Right lobe of liver (tissue), 6 donors: ENCODE measurements around the gene PKD2L1. TPM values are rescaled to one million over a fixed set of nuclear protein-coding genes. Genes with fewer than 3 reads are reported as not detected.

Experiments used
- ATAC-seq, 4 donors: fragments of 200-7000 bp; cut with Tn5 transposase; one replicate each; pipeline ENCODE4 v1.9.1; 2020; ENCODE audit warnings: mild to moderate bottlenecking in 4 of 4, moderate library complexity in 4 of 4
- DNase-seq, 3 donors: peaks; one replicate each; pipeline ENCODE4 v3.0.0-alpha.2; 2020
- H3K27ac ChIP-seq, 3 donors: fragments of 200-600 bp; one replicate each; pipeline ENCODE4 v1.8.0; 2022
- H3K27me3 ChIP-seq, 2 donors: fragments of 200-600 bp; one replicate each; pipeline ENCODE4 v1.8.0; 2022
- H3K36me3 ChIP-seq, 4 donors: fragments of 200-600 bp; sonication (generic) in 1 of 4; one replicate each; pipeline versions ENCODE4 v1.5.1 to v1.8.0; 2017 to 2022; ENCODE audit warnings: control low read depth in 1 of 4
- H3K4me1 ChIP-seq, 4 donors: fragments of 200-600 bp; sonication (generic) in 1 of 4; one replicate each; pipeline versions ENCODE4 v1.5.1 to v1.8.0; 2017 to 2022; ENCODE audit warnings: control low read depth in 1 of 4
- H3K4me3 ChIP-seq, 3 donors: fragments of 200-600 bp; one replicate each; pipeline ENCODE4 v1.8.0; 2022
- H3K9me3 ChIP-seq, 4 donors: fragments of 200-600 bp; sonication (generic) in 1 of 4; one replicate each; pipeline versions ENCODE4 v1.5.1 to v1.8.0; 2017 to 2022; ENCODE audit warnings: control low read depth in 1 of 4
- POLR2A ChIP-seq: fragments of 450-650 bp; IDR thresholded peaks from one replicate; pipeline ENCODE4 v1.6.1; 2017; ENCODE audit warnings: antibody characterized with exemption, mild to moderate bottlenecking
- WGBS: methylation state at CpG from one replicate; pipeline ENCODE4 v1.1.6; 2018; ENCODE audit warnings: low coverage, low lambda C conversion rate; ENCODE audit not compliant: insufficient coverage; ENCODE audit errors: missing lambda C conversion rate; 5-methylcytosine and 5-hydroxymethylcytosine counted together
- intact Hi-C, 2 donors: fragments of 100-400 bp; cut with DNase I; formaldehyde crosslinking; loops; one replicate each; pipeline versions ENCODE4 v1.11.2 to v1.14.1; 2022
- total RNA-seq, 6 experiments: library from RNA; depleted of rRNA in 2 of 6; stranded (reverse); fragments of >200 nt in 2 of 6; fragmentation: NEBNext Ultra II Directional in 3 of 6; extraction: Animal tissue kit (Norgen Biotek cat#: 25700) in 3 of 6; gene quantifications; one replicate each; pipeline versions ENCODE4 v1.1.0 to v1.2.4, GENCODE V29; 2016 to 2023
- TF ChIP-seq, protein P1 (sequence below), 4 donors: fragments of 200-600 bp in 3 of 4; fragments of 450-650 bp in 1 of 4; IDR thresholded peaks; one replicate each; pipeline versions ENCODE4 v1.5.1 to v1.8.0; 2016 to 2022; ENCODE audit warnings: antibody characterized with exemption in 4 of 4, mild to moderate bottlenecking in 2 of 4
- donor health status: DM: no; HTN: yes; CAD: no.
- donor health status: DM: no; HTN: no; CAD: no.
- donor health status: DM: no; HTN: no; CAD: no.
- donor health status: DM: no; HTN: yes; CAD: no.
- donor health status: DM: no; HTN: yes; CAD: no.

Gene PKD2L1
- total RNA-seq, 6 experiments from 2014 or later: 0.12 to 0.26 (median 0.22) TPM; not detected in 3

DNA sequence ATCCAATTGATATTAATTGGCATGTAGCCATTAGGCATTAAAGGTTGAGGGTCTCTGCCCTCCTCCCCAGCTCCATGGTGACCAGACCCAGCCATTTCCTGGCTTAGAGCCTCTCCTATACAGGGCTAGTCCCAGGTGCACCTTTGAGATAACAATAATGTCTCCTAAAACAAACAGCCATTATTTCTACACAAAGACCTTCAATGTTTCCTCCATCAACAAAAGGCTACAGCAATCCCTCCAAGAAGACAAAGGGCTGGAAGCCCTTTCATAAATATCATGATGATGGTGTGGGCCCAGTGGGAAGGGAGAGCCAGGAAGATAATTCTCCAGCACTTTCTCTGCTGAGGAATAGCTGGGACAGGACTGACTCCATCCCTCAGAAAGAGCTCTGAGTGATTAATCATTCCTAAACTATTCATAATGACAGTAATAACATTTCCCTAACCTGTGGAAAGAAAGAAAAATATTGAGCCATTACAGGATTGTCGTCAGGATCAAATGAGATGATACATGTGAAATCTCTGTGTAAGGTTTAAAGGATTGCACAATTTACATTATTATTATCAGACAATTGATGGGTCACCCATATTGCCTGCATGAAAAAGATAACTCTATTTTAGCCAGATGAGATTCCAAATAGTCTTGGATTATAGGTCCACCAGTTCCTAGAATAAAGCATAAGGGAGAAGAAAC lies 10.2 kb downstream of the PKD2L1 start:
- Histone ChIP-seq H3K4me3 (no peak overlapping the region), H3K36me3 (no peaks in the 10 kb centered on the region), H3K9me3 (no peaks in the 10 kb centered on the region), H3K27me3 (no peaks in the 10 kb centered on the region), H3K4me1 (no peaks in the 10 kb centered on the region), H3K27ac (no peak overlapping the region)
- 36% methylated on average over 1 of the region's 1 CpG for WGBS
- ATAC-seq (no peak), DNase-seq (no peak)
- intact Hi-C loops: loop anchor here in 1 of 2 donors (10.0 kb wide), 1 partner anchor 555 kb away; no protein-coding TSS in a partner anchor
- TF ChIP-seq POLR2A: no peak
- TF ChIP-seq, protein P1, sequence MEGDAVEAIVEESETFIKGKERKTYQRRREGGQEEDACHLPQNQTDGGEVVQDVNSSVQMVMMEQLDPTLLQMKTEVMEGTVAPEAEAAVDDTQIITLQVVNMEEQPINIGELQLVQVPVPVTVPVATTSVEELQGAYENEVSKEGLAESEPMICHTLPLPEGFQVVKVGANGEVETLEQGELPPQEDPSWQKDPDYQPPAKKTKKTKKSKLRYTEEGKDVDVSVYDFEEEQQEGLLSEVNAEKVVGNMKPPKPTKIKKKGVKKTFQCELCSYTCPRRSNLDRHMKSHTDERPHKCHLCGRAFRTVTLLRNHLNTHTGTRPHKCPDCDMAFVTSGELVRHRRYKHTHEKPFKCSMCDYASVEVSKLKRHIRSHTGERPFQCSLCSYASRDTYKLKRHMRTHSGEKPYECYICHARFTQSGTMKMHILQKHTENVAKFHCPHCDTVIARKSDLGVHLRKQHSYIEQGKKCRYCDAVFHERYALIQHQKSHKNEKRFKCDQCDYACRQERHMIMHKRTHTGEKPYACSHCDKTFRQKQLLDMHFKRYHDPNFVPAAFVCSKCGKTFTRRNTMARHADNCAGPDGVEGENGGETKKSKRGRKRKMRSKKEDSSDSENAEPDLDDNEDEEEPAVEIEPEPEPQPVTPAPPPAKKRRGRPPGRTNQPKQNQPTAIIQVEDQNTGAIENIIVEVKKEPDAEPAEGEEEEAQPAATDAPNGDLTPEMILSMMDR (IDR thresholded peaks at IDR 0.05): no peak

DNA sequence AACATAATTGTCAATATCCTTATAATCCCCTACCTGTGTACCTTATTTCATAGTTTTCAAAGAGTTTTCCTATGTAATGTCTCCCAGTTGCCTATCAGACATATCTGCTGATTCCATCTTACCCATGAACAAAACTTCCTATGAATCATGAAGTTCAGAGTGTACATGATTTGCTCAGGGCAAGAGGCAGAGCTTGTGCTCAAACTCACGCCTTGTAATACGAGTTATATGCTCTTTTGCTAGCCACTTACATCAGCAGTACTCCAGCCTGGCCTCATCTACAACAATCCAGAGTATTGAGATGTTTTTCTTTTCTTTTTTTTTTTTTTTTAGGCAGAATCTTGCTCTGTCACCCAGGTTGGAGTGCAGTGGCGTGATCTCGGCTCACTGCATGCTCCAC lies 11.8 kb downstream of the PKD2L1 start:
- TF ChIP-seq, protein P1 (IDR thresholded peaks at IDR 0.05): no peak
- TF ChIP-seq POLR2A: no peak
- Histone ChIP-seq H3K9me3 (no peaks in the 10 kb centered on the region), H3K27ac (no peak overlapping the region), H3K4me1 (no peaks in the 10 kb centered on the region), H3K36me3 (no peaks in the 10 kb centered on the region), H3K27me3 (no peaks in the 10 kb centered on the region), H3K4me3 (no peak overlapping the region)
- ATAC-seq (no peak), DNase-seq (no peak)
- intact Hi-C loops: no loop called here
- WGBS: 86% methylated on average over 4 of the region's 4 CpGs

DNA sequence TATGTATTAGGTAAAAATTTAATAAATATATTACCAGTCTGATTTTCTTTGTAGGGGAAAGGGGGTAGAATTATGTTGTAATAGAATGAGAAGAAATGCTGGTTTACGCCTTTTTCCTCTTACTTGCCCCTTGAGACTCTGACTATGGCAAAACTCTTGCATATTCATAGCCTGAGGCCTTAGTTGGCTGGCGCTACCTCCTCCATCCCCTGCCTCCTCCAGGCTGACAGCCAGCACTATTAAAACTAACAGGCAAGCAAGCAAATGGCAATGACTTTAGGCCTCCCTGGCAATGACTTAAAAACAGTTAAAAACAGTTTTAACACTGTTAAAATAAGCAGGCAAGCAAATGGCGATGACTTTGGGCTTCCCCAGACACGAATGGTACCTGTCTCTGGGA lies 14.4 kb downstream of the PKD2L1 start:
- Histone ChIP-seq H3K27me3 (no peaks in the 10 kb centered on the region), H3K27ac (no peak overlapping the region), H3K36me3 (no peaks in the 10 kb centered on the region), H3K9me3 (no peaks in the 10 kb centered on the region), H3K4me3 (no peak overlapping the region), H3K4me1 (no peaks in the 10 kb centered on the region)
- intact Hi-C loops: no loop called here
- ATAC-seq (no peak), DNase-seq (no peak)
- 72% methylated on average over 4 of the region's 4 CpGs for WGBS
- TF ChIP-seq, protein P1 (IDR thresholded peaks at IDR 0.05): no peak
- no peak for TF ChIP-seq POLR2A

DNA sequence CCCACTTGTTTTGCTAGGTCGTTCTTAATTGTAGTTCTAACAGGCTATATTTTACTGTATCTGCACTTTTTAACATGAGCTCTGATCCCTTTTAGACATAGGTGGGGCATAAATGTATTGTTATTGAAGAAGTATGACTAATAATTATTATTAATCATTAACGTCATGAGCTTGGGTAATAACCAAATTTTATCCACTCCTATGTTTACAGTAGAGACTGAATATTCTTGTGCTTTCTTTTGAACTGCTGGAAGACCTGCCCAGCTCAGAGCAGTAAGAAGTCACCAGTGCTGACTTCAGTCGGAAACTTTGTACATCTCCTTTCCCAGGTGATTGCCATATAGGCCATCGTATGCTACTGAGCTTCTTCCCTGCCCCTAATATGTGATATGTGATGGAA lies 18.7 kb downstream of the PKD2L1 start:
- Histone ChIP-seq H3K4me3 (no peak overlapping the region), H3K9me3 (no peaks in the 10 kb centered on the region), H3K36me3 (no peaks in the 10 kb centered on the region), H3K4me1 (no peaks in the 10 kb centered on the region), H3K27me3 (no peaks in the 10 kb centered on the region), H3K27ac (no peak overlapping the region)
- WGBS: 50% methylated on average over 4 of the region's 4 CpGs
- no peak for TF ChIP-seq POLR2A
- DNase-seq: no peak
- intact Hi-C loops: no loop called here
- no peak for ATAC-seq

DNA sequence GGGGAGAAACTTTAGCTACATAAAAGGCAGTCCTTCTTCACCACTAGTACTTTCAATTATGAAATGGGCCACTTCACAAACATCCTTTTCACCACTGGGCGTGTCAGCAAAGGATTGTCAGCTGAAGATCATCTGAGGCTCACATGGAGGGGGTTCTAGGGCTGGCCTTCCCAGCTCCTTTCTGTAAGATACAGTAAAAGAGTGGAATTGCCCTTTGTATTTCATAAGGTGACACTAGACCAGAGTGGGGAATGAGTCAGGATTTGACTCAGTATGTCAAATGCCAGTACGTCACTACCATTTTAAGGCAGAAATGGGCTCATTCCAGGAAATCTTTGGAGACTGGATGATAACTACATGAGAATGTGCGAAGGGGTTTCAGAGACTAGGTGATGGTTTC lies 22.3 kb downstream of the PKD2L1 start:
- no peak for TF ChIP-seq POLR2A
- TF ChIP-seq, protein P1 (IDR thresholded peaks at IDR 0.05): no peak
- no peaks in the 10 kb centered on the region for H3K9me3 ChIP-seq
- DNase-seq: no peak
- no peaks in the 10 kb centered on the region for H3K4me1 ChIP-seq
- H3K27ac ChIP-seq: no peak overlapping the region
- WGBS: 82% methylated on average over 3 of the region's 3 CpGs
- no peaks in the 10 kb centered on the region for H3K27me3 ChIP-seq
- no peaks in the 10 kb centered on the region for H3K36me3 ChIP-seq
- no peak for ATAC-seq
- intact Hi-C loops: no loop called here
- H3K4me3 ChIP-seq: no peak overlapping the region
